ENCODE data around the gene MMP8.

DNA sequence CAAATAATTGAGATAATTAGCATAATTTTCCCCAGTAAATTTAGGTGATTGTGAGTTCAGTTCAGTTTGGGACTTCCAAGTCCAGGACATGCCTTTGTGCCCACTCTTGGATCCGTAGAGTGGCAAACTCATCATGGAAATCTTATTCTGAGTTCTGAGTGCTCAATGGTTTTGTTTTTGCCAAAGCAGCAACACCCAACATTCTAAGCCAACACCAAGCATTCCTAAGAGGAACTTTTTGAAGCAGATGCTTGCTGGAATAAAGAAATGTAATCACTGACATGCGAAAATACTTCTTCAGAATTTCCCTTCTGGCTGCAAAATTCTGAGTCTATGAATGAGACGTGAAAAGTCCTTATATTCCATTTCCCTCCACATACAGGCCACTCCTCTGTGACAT is 29.6 kb downstream of the MMP8 start:
- TF ChIP-seq, protein P1, sequence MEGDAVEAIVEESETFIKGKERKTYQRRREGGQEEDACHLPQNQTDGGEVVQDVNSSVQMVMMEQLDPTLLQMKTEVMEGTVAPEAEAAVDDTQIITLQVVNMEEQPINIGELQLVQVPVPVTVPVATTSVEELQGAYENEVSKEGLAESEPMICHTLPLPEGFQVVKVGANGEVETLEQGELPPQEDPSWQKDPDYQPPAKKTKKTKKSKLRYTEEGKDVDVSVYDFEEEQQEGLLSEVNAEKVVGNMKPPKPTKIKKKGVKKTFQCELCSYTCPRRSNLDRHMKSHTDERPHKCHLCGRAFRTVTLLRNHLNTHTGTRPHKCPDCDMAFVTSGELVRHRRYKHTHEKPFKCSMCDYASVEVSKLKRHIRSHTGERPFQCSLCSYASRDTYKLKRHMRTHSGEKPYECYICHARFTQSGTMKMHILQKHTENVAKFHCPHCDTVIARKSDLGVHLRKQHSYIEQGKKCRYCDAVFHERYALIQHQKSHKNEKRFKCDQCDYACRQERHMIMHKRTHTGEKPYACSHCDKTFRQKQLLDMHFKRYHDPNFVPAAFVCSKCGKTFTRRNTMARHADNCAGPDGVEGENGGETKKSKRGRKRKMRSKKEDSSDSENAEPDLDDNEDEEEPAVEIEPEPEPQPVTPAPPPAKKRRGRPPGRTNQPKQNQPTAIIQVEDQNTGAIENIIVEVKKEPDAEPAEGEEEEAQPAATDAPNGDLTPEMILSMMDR (IDR thresholded peaks at IDR 0.05), result no peak
- TF ChIP-seq POLR2A (IDR thresholded peaks at IDR 0.05), result no peak
